Stomach (tissue), 9 donors: Measurements from ENCODE around the gene MIPEP. TPM values are rescaled to one million over a fixed set of nuclear protein-coding genes. Genes with fewer than 3 reads are reported as not detected.
"Not testable (repeated sequence)": the region's sequence is repeated elsewhere in the genome, so short reads cannot be mapped to it uniquely, and the experiment has no call there.

ENCODE experiments used
- DNase-seq, 2 donors: peaks; one replicate each; pipeline versions ENCODE4 v3.0.0 to v3.0.0-alpha.2; 2013 to 2019
- H3K27ac ChIP-seq, 5 donors: fragments of 200-600 bp in 4 of 5; sonication (generic) in 4 of 5; one replicate each; pipeline ENCODE4 v1.5.1; 2013 to 2019; ENCODE audit warnings: mild to moderate bottlenecking in 1 of 5, moderate library complexity in 1 of 5
- H3K27me3 ChIP-seq, 3 donors: fragments of 200-600 bp; sonication (generic); one replicate each; pipeline ENCODE4 v1.5.1; 2017 to 2019; ENCODE audit warnings: mixed run types in 1 of 3
- H3K36me3 ChIP-seq, 4 donors: fragments of 200-600 bp; sonication (generic); 1 replicate in 3 of 4; 2 replicates in 1 of 4; pipeline ENCODE4 v1.5.1; 2016 to 2019
- H3K4me1 ChIP-seq, 4 donors: fragments of 200-600 bp; sonication (generic); one replicate each; pipeline ENCODE4 v1.5.1; 2016 to 2019
- H3K4me3 ChIP-seq, 4 donors: fragments of 200-600 bp; sonication (generic) in 3 of 4; one replicate each; pipeline ENCODE4 v1.5.1; 2016 to 2019; ENCODE audit warnings: mild to moderate bottlenecking in 1 of 4
- H3K9me3 ChIP-seq, 4 donors: fragments of 200-600 bp; sonication (generic); one replicate each; pipeline ENCODE4 v1.5.1; 2016 to 2019
- CTCF ChIP-seq, 7 experiments: fragments of 450-650 bp in 4 of 7; fragments of 200-600 bp in 3 of 7; sonication (generic) in 3 of 7; IDR thresholded peaks; one replicate each; pipeline ENCODE4 v1.5.1; 2016 to 2019; ENCODE audit warnings: antibody characterized with exemption in 7 of 7, control low read depth in 2 of 7, mild to moderate bottlenecking in 1 of 7
- POLR2A ChIP-seq, 4 donors: fragments of 450-650 bp; IDR thresholded peaks; one replicate each; pipeline ENCODE4 v1.6.1; 2016; ENCODE audit warnings: antibody characterized with exemption in 4 of 4, control low read depth in 2 of 4, mild to moderate bottlenecking in 1 of 4, moderate library complexity in 1 of 4
- POLR2AphosphoS5 ChIP-seq, 3 donors: sonication (generic); formaldehyde crosslinking; IDR thresholded peaks; one replicate each; pipeline ENCODE4 v1.6.1; 2016; ENCODE audit warnings: antibody characterized with exemption in 3 of 3
- WGBS, 5 donors: extraction: QIAGEN DNeasy Blood & Tissue Kit in 3 of 5; methylation state at CpG; one replicate each; pipeline versions ENCODE4 v1.1.5 to v1.1.7; 2013 to 2018; 5-methylcytosine and 5-hydroxymethylcytosine counted together
- intact Hi-C: fragments of 100-400 bp; cut with DNase I; formaldehyde crosslinking; loops from one replicate; pipeline ENCODE4 v1.15.1; 2023; ENCODE audit warnings: low total_unique reads
- polyA plus RNA-seq, 3 donors: library from polyadenylated mRNA; stranded (reverse); fragments of 200-250 nt; gene quantifications; one replicate each; pipeline ENCODE4 v1.2.3, GENCODE V29; 2013
- total RNA-seq, 5 donors: library from RNA; depleted of rRNA; stranded (reverse); fragments of >200 nt; gene quantifications; one replicate each; pipeline versions ENCODE4 v1.1.0 to v1.2.3, GENCODE V29; 2014 to 2016
- donor health status: healthy with polysubstance abuse.
- donor health status: Bipolar disorder and iron deficiency.
- donor health status: healthy.

The MIPEP gene
- total and polyA plus RNA-seq, 8 donors: 1.2 to 43.2 (median 15.2) TPM

GRCh38 chr13:23898101-23898500, 8.9 kb upstream of the MIPEP start:
- peak in 1 of 2 donors; percentile 80 for DNase-seq
- no peak overlapping the region for H3K27ac ChIP-seq
- H3K4me3 ChIP-seq: no peak overlapping the region
- no peaks in the 10 kb centered on the region for H3K36me3 ChIP-seq
- no peaks in the 10 kb centered on the region for H3K9me3 ChIP-seq
- intact Hi-C loops: no loop called here
- H3K27me3 ChIP-seq: peaks cover 0 to 23% (median 7%) of the 10 kb centered on the region in 3 donors
- H3K4me1 ChIP-seq: peaks cover 1 to 6% (median 2%) of the 10 kb centered on the region in 4 donors
- TF ChIP-seq POLR2AphosphoS5 (IDR thresholded peaks at IDR 0.05): peak in 1 of 3 donors; percentile 71
- TF ChIP-seq CTCF (IDR thresholded peaks at IDR 0.05): no peak
- 40 to 74% (median 67%) methylated on average over 8 of the region's 8 CpGs for WGBS, 5 donors

GRCh38 chr13:23897452-23897919, 8.3 kb upstream of the MIPEP start, which contains the start of gene C1QTNF9B:
Gene C1QTNF9B (minus strand): TSS chr13:23897502.
- intact Hi-C loops, H3K27ac ChIP-seq: not testable (repeated sequence)
- 67 to 84% (median 75%) methylated on average over 3 of the region's 3 CpGs for WGBS, 5 donors

GRCh38 chr13:23894746-23895145, 5.5 kb upstream of the MIPEP start:
- intact Hi-C loops: not testable (repeated sequence)

More at GRCh38 chr13:23897452-23897919, 8.3 kb upstream of the MIPEP start, which contains the start of gene C1QTNF9B:
- not testable (repeated sequence) for H3K4me3 ChIP-seq, H3K9me3 ChIP-seq, H3K36me3 ChIP-seq, H3K4me1 ChIP-seq
- peaks cover 0 to 17% (median 3%) of the 10 kb centered on the region in 3 donors for H3K27me3 ChIP-seq
- peak in 1 of 2 donors; percentile 14 for DNase-seq

GRCh38 chr13:23893791-23894190, 4.6 kb upstream of the MIPEP start:
- DNase-seq, intact Hi-C loops, H3K27me3 ChIP-seq, H3K4me3 ChIP-seq, H3K27ac ChIP-seq, H3K9me3 ChIP-seq, H3K36me3 ChIP-seq: not testable (repeated sequence)
- peaks cover 0 to 11% (median 8%) of the 10 kb centered on the region in 4 donors for H3K4me1 ChIP-seq
- WGBS, 5 donors: 88 to 100% (median 97%) methylated on average over 1 to 4 of the region's 4 CpGs

More at GRCh38 chr13:23894746-23895145, 5.5 kb upstream of the MIPEP start:
- not testable (repeated sequence) for H3K4me1 ChIP-seq, H3K4me3 ChIP-seq, H3K27ac ChIP-seq, DNase-seq, H3K27me3 ChIP-seq, H3K36me3 ChIP-seq, H3K9me3 ChIP-seq
- WGBS, 5 donors: 85 to 91% (median 89%) methylated on average over 8 to 12 of the region's 12 CpGs

- 30 to 39% (median 35%) methylated on average over 15 of the region's 15 CpGs for WGBS, 5 donors
- H3K27me3 ChIP-seq: no peaks in the 10 kb centered on the region
- H3K27ac ChIP-seq: peak overlapping the region; percentile 30 to 96 (median 89)
- no peak for DNase-seq
- H3K4me1 ChIP-seq: peaks cover 8 to 28% (median 20%) of the 10 kb centered on the region in 4 donors
- peak overlapping the region; percentile 79 to 99 (median 88) for H3K4me3 ChIP-seq
- peaks cover 0 to 7% (median 5%) of the 10 kb centered on the region in 4 donors for H3K36me3 ChIP-seq
- intact Hi-C loops: no loop called here
- TF ChIP-seq POLR2A (IDR thresholded peaks at IDR 0.05) (no peak), CTCF (IDR thresholded peaks at IDR 0.05) (peak in 1 of 7 experiments; percentile 20)
- H3K9me3 ChIP-seq: no peaks in the 10 kb centered on the region
Observed at GRCh38 chr13:23889615-23890607, 711 bp upstream of the MIPEP start.

GRCh38 chr13:23884361-23884760, 4.8 kb downstream of the MIPEP start:
- not testable (repeated sequence) for H3K4me3 ChIP-seq
- 90 to 98% (median 97%) methylated on average over 3 of the region's 3 CpGs for WGBS, 5 donors

More at GRCh38 chr13:23884361-23884760, 4.8 kb downstream of the MIPEP start:
- Histone ChIP-seq H3K36me3 (peaks cover 0 to 38% (median 32%) of the 10 kb centered on the region in 4 donors), H3K4me1 (peaks cover 8 to 18% (median 13%) of the 10 kb centered on the region in 4 donors)
- DNase-seq, H3K27ac ChIP-seq, H3K9me3 ChIP-seq, intact Hi-C loops, H3K27me3 ChIP-seq: not testable (repeated sequence)
